GM23338 (cell line): ENCODE data around the gene DCHS1. TPM values are rescaled to one million over a fixed set of nuclear protein-coding genes. Genes with fewer than 3 reads are reported as not detected.

Experiments used
- ATAC-seq: fragments of 200-7000 bp; cut with Tn5 transposase; 3 replicates; pipeline ENCODE4 v1.9.1; 2020
- DNase-seq: peaks from one replicate; pipeline ENCODE4 v3.0.0-alpha.2; 2015; ENCODE audit warnings: low spot score
- H2AFZ ChIP-seq: fragments of 200-600 bp; sonication (generic); 2 replicates; pipeline ENCODE4 v1.8.0; 2016; ENCODE audit warnings: antibody characterized with exemption, mild to moderate bottlenecking, moderate library complexity
- H3F3A ChIP-seq: fragments of 200-600 bp; sonication (generic); replicated peaks from 2 replicates; pipeline ENCODE4 v1.8.0; 2017; ENCODE audit warnings: antibody characterized with exemption, mixed run types, low read depth
- H3K27ac ChIP-seq: fragments of 200-600 bp; sonication (generic); 2 replicates; pipeline ENCODE4 v1.6.1; 2016; ENCODE audit warnings: low read depth
- H3K27me3 ChIP-seq: fragments of 200-600 bp; sonication (generic); 2 replicates; pipeline ENCODE4 v1.8.0; 2016; ENCODE audit warnings: mild to moderate bottlenecking, mixed run types, moderate library complexity; ENCODE audit not compliant: insufficient read depth
- H3K36me3 ChIP-seq: fragments of 200-600 bp; sonication (generic); 2 replicates; pipeline ENCODE4 v1.8.0; 2016; ENCODE audit warnings: mild to moderate bottlenecking; ENCODE audit not compliant: insufficient read depth
- H3K4me1 ChIP-seq: fragments of 200-600 bp; sonication (generic); 2 replicates; pipeline ENCODE4 v1.8.0; 2016; ENCODE audit warnings: mild to moderate bottlenecking, moderate library complexity; ENCODE audit not compliant: insufficient read depth
- H3K4me2 ChIP-seq: fragments of 200-600 bp; sonication (generic); 2 replicates; pipeline ENCODE4 v1.7.1; 2017; ENCODE audit warnings: mixed run types
- H3K4me3 ChIP-seq: fragments of 200-600 bp; sonication (generic); 2 replicates; pipeline ENCODE4 v1.6.1; 2016; ENCODE audit warnings: mixed run types
- H3K79me2 ChIP-seq: fragments of 200-600 bp; sonication (generic); replicated peaks from 2 replicates; pipeline ENCODE4 v1.8.0; 2017; ENCODE audit warnings: mild to moderate bottlenecking; ENCODE audit not compliant: insufficient read depth
- H3K9me2 ChIP-seq: fragments of 200-600 bp; sonication (generic); 2 replicates; pipeline ENCODE4 v1.8.0; 2017; ENCODE audit not compliant: insufficient read depth
- H4K20me1 ChIP-seq: fragments of 200-600 bp; sonication (generic); replicated peaks from 2 replicates; pipeline ENCODE4 v1.8.0; 2017; ENCODE audit warnings: mild to moderate bottlenecking; ENCODE audit not compliant: insufficient read depth
- H3K27ac Mint-ChIP-seq: 2 replicates; pipeline ENCODE4 v1.8.0; 2020; ENCODE audit warnings: inconsistent platforms, mild to moderate bottlenecking, moderate library complexity, mixed read lengths
- H3K27me3 Mint-ChIP-seq: 3 replicates; pipeline ENCODE4 v1.8.0; 2022; ENCODE audit warnings: low read depth, mild to moderate bottlenecking, moderate library complexity, mixed read lengths, inconsistent platforms; ENCODE audit not compliant: insufficient read depth, poor library complexity
- H3K36me3 Mint-ChIP-seq: 3 replicates; pipeline ENCODE4 v1.8.0; 2021; ENCODE audit warnings: low read depth, mild to moderate bottlenecking, inconsistent platforms, moderate library complexity, mixed read lengths
- H3K4me1 Mint-ChIP-seq: 3 replicates; pipeline ENCODE4 v1.8.0; 2020; ENCODE audit warnings: mild to moderate bottlenecking, inconsistent platforms, mixed read lengths
- H3K4me3 Mint-ChIP-seq: 3 replicates; pipeline ENCODE4 v1.8.0; 2021; ENCODE audit warnings: moderate library complexity, mild to moderate bottlenecking, inconsistent platforms, mixed read lengths
- H3K9me3 Mint-ChIP-seq: 3 replicates; pipeline ENCODE4 v1.8.0; 2020; ENCODE audit warnings: moderate library complexity, mild to moderate bottlenecking, inconsistent platforms, mixed read lengths
- CREB1 ChIP-seq: fragments of 250-450 bp; sonication (Bioruptor Pico); IDR thresholded peaks from 2 replicates; pipeline ENCODE4 v1.5.0; 2020; ENCODE audit warnings: low read depth, mild to moderate bottlenecking, moderate library complexity
- EZH2phosphoT487 ChIP-seq: fragments of 200-600 bp; sonication (generic); IDR thresholded peaks from one replicate; pipeline ENCODE4 v1.8.1; 2018; ENCODE audit warnings: antibody characterized with exemption; ENCODE audit not compliant: unreplicated experiment
- JUNB ChIP-seq: IDR thresholded peaks from one replicate; pipeline ENCODE4 v1.6.1; 2016; ENCODE audit warnings: antibody characterized with exemption; ENCODE audit not compliant: unreplicated experiment
- NANOG ChIP-seq: IDR thresholded peaks from 2 replicates; pipeline ENCODE4 v1.6.1; 2016; ENCODE audit warnings: antibody characterized with exemption, borderline replicate concordance
- POLR2AphosphoS5 ChIP-seq: IDR thresholded peaks from 2 replicates; pipeline ENCODE4 v1.6.1; 2016; ENCODE audit warnings: antibody characterized with exemption, low read depth
- ZNF114 ChIP-seq: fragments of 250-450 bp; sonication (Bioruptor Pico); IDR thresholded peaks from 2 replicates; pipeline ENCODE4 v1.5.0; 2020; ENCODE audit warnings: mild to moderate bottlenecking, moderate library complexity
- ZNF331 ChIP-seq: fragments of 250-450 bp; sonication (Bioruptor Pico); IDR thresholded peaks from 2 replicates; pipeline ENCODE4 v1.5.0; 2020; ENCODE audit warnings: low read depth, mild to moderate bottlenecking, moderate library complexity
- polyA plus RNA-seq: library from polyadenylated mRNA; unstranded; fragments of >200 nt; fragmentation: Nextera tagmentation; extraction: Ambion mirVana; gene quantifications from 2 replicates; pipeline ENCODE4 v1.2.1, GENCODE V29; 2016
- total RNA-seq: library from RNA; depleted of rRNA; stranded (reverse); fragments of >200 nt; shearing (Covaris generic); gene quantifications from 2 replicates; pipeline ENCODE4 v1.2.3, GENCODE V29; 2014
- TF ChIP-seq, protein P1 (sequence below): IDR thresholded peaks from 2 replicates; pipeline ENCODE4 v1.6.1; 2016; ENCODE audit warnings: antibody characterized with exemption
- TF ChIP-seq, protein P2 (sequence below), 2 experiments: fragments of 200-600 bp in 1 of 2; sonication (generic) in 1 of 2; conservative IDR thresholded peaks; 2 replicates each; pipeline versions ENCODE4 v1.5.1 to v1.6.1; 2016 to 2017; ENCODE audit warnings: antibody characterized with exemption in 2 of 2, low read depth in 2 of 2, mild to moderate bottlenecking in 2 of 2, moderate library complexity in 1 of 2
- TF ChIP-seq, protein P3 (sequence below): IDR thresholded peaks from one replicate; pipeline ENCODE4 v1.6.1; 2018; ENCODE audit warnings: antibody characterized with exemption; ENCODE audit not compliant: unreplicated experiment
- TF ChIP-seq, protein P4 (sequence below): fragments of 250-450 bp; sonication (Bioruptor Pico); IDR thresholded peaks from 2 replicates; pipeline ENCODE4 v1.5.0; 2020; ENCODE audit warnings: mild to moderate bottlenecking, moderate library complexity

The DCHS1 gene
- total and polyA plus RNA-seq, 2 experiments from 2014 or later, result 2.3 to 20.7 TPM

DNA sequence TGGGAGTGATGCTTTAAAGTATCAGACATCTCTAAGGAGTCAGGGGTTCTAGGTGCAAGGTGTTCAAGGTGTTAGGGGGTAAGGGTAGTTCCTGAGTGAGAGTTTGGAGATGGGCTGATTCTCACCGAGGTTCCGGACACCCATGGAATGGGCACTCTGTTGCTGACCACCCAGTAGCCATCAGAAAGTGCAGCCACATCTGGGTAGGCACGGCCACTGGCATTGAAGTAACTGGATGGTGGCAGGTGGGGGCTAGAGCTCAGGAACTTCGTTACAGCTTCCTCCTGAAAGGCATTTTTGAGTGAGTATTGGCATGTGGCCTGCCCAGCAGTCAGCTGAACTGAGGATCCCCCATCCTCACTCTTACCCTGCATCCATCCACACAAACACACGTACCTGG lies 40.6 kb downstream of the DCHS1 start:
- H3K27me3 Mint-ChIP-seq, result peaks cover 15% of the 10 kb centered on the region
- H4K20me1 ChIP-seq, result no peaks in the 10 kb centered on the region; the same call in 1 of the 2 replicates
- no peak for ATAC-seq
- no peak overlapping the region for H3K4me2 ChIP-seq
- H3K36me3 ChIP-seq, result peaks cover 12% of the 10 kb centered on the region
- peaks cover 5% of the 10 kb centered on the region for H3K4me1 Mint-ChIP-seq
- H3K9me3 Mint-ChIP-seq, result no peaks in the 10 kb centered on the region
- no peak overlapping the region for H3K27ac Mint-ChIP-seq
- no peak overlapping the region for H3K27ac ChIP-seq
- H3K9me2 ChIP-seq, result no peaks in the 10 kb centered on the region
- H3K36me3 Mint-ChIP-seq, result peaks cover 19% of the 10 kb centered on the region
- TF ChIP-seq, protein P1, sequence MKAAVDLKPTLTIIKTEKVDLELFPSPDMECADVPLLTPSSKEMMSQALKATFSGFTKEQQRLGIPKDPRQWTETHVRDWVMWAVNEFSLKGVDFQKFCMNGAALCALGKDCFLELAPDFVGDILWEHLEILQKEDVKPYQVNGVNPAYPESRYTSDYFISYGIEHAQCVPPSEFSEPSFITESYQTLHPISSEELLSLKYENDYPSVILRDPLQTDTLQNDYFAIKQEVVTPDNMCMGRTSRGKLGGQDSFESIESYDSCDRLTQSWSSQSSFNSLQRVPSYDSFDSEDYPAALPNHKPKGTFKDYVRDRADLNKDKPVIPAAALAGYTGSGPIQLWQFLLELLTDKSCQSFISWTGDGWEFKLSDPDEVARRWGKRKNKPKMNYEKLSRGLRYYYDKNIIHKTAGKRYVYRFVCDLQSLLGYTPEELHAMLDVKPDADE, result no peak
- TF ChIP-seq EZH2phosphoT487 (no peak), CREB1 (CRISPR knock-in tag) (no peak), POLR2AphosphoS5 (no peak), ZNF114 (CRISPR knock-in tag) (no peak), NANOG (no peak), JUNB (no peak), ZNF331 (CRISPR knock-in tag) (no peak)
- TF ChIP-seq, protein P2, sequence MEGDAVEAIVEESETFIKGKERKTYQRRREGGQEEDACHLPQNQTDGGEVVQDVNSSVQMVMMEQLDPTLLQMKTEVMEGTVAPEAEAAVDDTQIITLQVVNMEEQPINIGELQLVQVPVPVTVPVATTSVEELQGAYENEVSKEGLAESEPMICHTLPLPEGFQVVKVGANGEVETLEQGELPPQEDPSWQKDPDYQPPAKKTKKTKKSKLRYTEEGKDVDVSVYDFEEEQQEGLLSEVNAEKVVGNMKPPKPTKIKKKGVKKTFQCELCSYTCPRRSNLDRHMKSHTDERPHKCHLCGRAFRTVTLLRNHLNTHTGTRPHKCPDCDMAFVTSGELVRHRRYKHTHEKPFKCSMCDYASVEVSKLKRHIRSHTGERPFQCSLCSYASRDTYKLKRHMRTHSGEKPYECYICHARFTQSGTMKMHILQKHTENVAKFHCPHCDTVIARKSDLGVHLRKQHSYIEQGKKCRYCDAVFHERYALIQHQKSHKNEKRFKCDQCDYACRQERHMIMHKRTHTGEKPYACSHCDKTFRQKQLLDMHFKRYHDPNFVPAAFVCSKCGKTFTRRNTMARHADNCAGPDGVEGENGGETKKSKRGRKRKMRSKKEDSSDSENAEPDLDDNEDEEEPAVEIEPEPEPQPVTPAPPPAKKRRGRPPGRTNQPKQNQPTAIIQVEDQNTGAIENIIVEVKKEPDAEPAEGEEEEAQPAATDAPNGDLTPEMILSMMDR (conservative IDR thresholded peaks at IDR 0.05; ENCODE audit: low read depth in 2 of 2), result no peak
- TF ChIP-seq, protein P3, sequence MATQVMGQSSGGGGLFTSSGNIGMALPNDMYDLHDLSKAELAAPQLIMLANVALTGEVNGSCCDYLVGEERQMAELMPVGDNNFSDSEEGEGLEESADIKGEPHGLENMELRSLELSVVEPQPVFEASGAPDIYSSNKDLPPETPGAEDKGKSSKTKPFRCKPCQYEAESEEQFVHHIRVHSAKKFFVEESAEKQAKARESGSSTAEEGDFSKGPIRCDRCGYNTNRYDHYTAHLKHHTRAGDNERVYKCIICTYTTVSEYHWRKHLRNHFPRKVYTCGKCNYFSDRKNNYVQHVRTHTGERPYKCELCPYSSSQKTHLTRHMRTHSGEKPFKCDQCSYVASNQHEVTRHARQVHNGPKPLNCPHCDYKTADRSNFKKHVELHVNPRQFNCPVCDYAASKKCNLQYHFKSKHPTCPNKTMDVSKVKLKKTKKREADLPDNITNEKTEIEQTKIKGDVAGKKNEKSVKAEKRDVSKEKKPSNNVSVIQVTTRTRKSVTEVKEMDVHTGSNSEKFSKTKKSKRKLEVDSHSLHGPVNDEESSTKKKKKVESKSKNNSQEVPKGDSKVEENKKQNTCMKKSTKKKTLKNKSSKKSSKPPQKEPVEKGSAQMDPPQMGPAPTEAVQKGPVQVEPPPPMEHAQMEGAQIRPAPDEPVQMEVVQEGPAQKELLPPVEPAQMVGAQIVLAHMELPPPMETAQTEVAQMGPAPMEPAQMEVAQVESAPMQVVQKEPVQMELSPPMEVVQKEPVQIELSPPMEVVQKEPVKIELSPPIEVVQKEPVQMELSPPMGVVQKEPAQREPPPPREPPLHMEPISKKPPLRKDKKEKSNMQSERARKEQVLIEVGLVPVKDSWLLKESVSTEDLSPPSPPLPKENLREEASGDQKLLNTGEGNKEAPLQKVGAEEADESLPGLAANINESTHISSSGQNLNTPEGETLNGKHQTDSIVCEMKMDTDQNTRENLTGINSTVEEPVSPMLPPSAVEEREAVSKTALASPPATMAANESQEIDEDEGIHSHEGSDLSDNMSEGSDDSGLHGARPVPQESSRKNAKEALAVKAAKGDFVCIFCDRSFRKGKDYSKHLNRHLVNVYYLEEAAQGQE, result no peak
- TF ChIP-seq, protein P4, sequence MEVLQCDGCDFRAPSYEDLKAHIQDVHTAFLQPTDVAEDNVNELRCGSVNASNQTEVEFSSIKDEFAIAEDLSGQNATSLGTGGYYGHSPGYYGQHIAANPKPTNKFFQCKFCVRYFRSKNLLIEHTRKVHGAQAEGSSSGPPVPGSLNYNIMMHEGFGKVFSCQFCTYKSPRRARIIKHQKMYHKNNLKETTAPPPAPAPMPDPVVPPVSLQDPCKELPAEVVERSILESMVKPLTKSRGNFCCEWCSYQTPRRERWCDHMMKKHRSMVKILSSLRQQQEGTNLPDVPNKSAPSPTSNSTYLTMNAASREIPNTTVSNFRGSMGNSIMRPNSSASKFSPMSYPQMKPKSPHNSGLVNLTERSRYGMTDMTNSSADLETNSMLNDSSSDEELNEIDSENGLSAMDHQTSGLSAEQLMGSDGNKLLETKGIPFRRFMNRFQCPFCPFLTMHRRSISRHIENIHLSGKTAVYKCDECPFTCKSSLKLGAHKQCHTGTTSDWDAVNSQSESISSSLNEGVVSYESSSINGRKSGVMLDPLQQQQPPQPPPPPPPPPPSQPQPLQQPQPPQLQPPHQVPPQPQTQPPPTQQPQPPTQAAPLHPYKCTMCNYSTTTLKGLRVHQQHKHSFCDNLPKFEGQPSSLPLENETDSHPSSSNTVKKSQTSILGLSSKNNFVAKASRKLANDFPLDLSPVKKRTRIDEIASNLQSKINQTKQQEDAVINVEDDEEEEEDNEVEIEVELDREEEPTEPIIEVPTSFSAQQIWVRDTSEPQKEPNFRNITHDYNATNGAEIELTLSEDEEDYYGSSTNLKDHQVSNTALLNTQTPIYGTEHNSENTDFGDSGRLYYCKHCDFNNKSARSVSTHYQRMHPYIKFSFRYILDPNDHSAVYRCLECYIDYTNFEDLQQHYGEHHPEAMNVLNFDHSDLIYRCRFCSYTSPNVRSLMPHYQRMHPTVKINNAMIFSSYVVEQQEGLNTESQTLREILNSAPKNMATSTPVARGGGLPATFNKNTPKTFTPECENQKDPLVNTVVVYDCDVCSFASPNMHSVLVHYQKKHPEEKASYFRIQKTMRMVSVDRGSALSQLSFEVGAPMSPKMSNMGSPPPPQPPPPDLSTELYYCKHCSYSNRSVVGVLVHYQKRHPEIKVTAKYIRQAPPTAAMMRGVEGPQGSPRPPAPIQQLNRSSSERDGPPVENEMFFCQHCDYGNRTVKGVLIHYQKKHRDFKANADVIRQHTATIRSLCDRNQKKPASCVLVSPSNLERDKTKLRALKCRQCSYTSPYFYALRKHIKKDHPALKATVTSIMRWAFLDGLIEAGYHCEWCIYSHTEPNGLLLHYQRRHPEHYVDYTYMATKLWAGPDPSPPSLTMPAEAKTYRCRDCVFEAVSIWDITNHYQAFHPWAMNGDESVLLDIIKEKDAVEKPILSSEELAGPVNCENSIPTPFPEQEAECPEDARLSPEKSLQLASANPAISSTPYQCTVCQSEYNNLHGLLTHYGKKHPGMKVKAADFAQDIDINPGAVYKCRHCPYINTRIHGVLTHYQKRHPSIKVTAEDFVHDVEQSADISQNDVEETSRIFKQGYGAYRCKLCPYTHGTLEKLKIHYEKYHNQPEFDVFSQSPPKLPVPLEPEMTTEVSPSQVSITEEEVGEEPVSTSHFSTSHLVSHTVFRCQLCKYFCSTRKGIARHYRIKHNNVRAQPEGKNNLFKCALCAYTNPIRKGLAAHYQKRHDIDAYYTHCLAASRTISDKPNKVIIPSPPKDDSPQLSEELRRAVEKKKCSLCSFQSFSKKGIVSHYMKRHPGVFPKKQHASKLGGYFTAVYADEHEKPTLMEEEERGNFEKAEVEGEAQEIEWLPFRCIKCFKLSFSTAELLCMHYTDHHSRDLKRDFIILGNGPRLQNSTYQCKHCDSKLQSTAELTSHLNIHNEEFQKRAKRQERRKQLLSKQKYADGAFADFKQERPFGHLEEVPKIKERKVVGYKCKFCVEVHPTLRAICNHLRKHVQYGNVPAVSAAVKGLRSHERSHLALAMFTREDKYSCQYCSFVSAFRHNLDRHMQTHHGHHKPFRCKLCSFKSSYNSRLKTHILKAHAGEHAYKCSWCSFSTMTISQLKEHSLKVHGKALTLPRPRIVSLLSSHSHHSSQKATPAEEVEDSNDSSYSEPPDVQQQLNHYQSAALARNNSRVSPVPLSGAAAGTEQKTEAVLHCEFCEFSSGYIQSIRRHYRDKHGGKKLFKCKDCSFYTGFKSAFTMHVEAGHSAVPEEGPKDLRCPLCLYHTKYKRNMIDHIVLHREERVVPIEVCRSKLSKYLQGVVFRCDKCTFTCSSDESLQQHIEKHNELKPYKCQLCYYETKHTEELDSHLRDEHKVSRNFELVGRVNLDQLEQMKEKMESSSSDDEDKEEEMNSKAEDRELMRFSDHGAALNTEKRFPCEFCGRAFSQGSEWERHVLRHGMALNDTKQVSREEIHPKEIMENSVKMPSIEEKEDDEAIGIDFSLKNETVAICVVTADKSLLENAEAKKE (CRISPR knock-in tag), result no peak
- H2AFZ ChIP-seq, result no peak overlapping the region
- no peak overlapping the region for H3K4me3 ChIP-seq
- peaks cover 21% of the 10 kb centered on the region for H3K79me2 ChIP-seq
- DNase-seq, result no peak
- H3K4me3 Mint-ChIP-seq, result no peak overlapping the region
- no peaks in the 10 kb centered on the region; the same call in 1 of the 2 replicates for H3F3A ChIP-seq
- peaks cover 21% of the 10 kb centered on the region for H3K4me1 ChIP-seq
- H3K27me3 ChIP-seq, result no peaks in the 10 kb centered on the region
